Adrenal gland (tissue), 12 donors: Measurements from ENCODE around the gene DUSP16. TPM values are rescaled to one million over a fixed set of nuclear protein-coding genes. Genes with fewer than 3 reads are reported as not detected.
A peak's percentile ranks its signal among the peaks of the same experiment; 100 is the strongest.

Experiments
- DNase-seq, 7 donors: peaks; one replicate each; pipeline ENCODE4 v3.0.0-alpha.2; 2019 to 2020
- H3K27ac ChIP-seq, 5 donors: fragments of 200-600 bp; sonication (generic) in 4 of 5; 1 replicate in 3 of 5; 2 replicates in 2 of 5; pipeline versions ENCODE4 v1.5.1 to v1.8.0; 2016 to 2020; ENCODE audit warnings: mild to moderate bottlenecking in 1 of 5
- H3K27me3 ChIP-seq: fragments of 200-600 bp; 2 replicates; pipeline ENCODE4 v1.8.0; 2021
- H3K36me3 ChIP-seq, 2 donors: fragments of 200-600 bp; replicated peaks in 1 of 2; 1 replicate in 1 of 2; 2 replicates in 1 of 2; pipeline versions ENCODE4 v1.5.1 to v1.8.0; 2018 to 2022
- H3K4me1 ChIP-seq, 2 donors: fragments of 200-600 bp; replicated peaks in 1 of 2; 1 replicate in 1 of 2; 2 replicates in 1 of 2; pipeline versions ENCODE4 v1.5.1 to v1.8.0; 2018 to 2021
- H3K4me3 ChIP-seq, 4 donors: fragments of 200-600 bp; sonication (generic) in 3 of 4; one replicate each; pipeline ENCODE4 v1.5.1; 2016 to 2018
- H3K9me3 ChIP-seq, 3 donors: fragments of 200-600 bp; sonication (generic) in 1 of 3; replicated peaks in 1 of 3; 1 replicate in 2 of 3; 2 replicates in 1 of 3; pipeline versions ENCODE4 v1.5.1 to v1.8.0; 2016 to 2021
- CTCF ChIP-seq, 6 experiments: fragments of 450-650 bp in 4 of 6; fragments of 200-600 bp in 2 of 6; sonication (generic) in 1 of 6; IDR thresholded peaks; 1 replicate in 5 of 6; 2 replicates in 1 of 6; pipeline versions ENCODE4 v1.5.1 to v1.8.0; 2016 to 2021; ENCODE audit warnings: antibody characterized with exemption in 6 of 6, mild to moderate bottlenecking in 2 of 6, moderate library complexity in 1 of 6
- POLR2A ChIP-seq, 2 donors: fragments of 450-650 bp; IDR thresholded peaks; one replicate each; pipeline ENCODE4 v1.6.1; 2017; ENCODE audit warnings: antibody characterized with exemption in 2 of 2, mild to moderate bottlenecking in 2 of 2, moderate library complexity in 1 of 2
- WGBS, 4 donors: extraction: QIAGEN DNeasy Blood & Tissue Kit in 2 of 4; methylation state at CpG; one replicate each; pipeline versions ENCODE4 v1.1.5 to v1.1.7; 2013 to 2017; 5-methylcytosine and 5-hydroxymethylcytosine counted together
- intact Hi-C, 2 donors: fragments of 100-400 bp; cut with DNase I; formaldehyde crosslinking; loops; one replicate each; pipeline versions ENCODE4 v1.14.1 to v1.15.0; 2022 to 2023
- polyA plus RNA-seq, 3 donors: library from polyadenylated mRNA; stranded (reverse); fragments of 200-250 nt in 2 of 3; fragments of 350-450 nt in 1 of 3; fragmentation: Illumina TruSeq in 1 of 3; extraction: RNeasy Lipid Tissue Mini Kit (QIAGEN cat#74804) in 1 of 3; gene quantifications; one replicate each; pipeline ENCODE4 v1.2.3, GENCODE V29; 2013 to 2014
- total RNA-seq, 9 donors: library from RNA; depleted of rRNA in 4 of 9; stranded (reverse); fragments of >200 nt in 4 of 9; fragments of 120-200 nt in 1 of 9; fragmentation: NEBNext Ultra II Directional in 1 of 9; extraction: Animal tissue kit (Norgen Biotek cat#: 25700) in 1 of 9; gene quantifications; one replicate each; pipeline versions ENCODE4 v1.1.0 to v1.2.4, GENCODE V29; 2013 to 2023
- donor health status: healthy with polysubstance abuse.
- donor health status: Bipolar disorder and iron deficiency.
- donor health status: DM: yes; HTN: yes; CAD: no.
- donor health status: DM: no; HTN: no; CAD: no.
- donor health status: DM: no; HTN: no; CAD: no.
- donor health status: DM: yes; HTN: yes; CAD: no.

DUSP16 gene
- total and polyA plus RNA-seq, 12 donors = 24.5 to 374 (median 109) TPM

GRCh38 chr12:12518919-12519318 lies 43.7 kb downstream of the DUSP16 start:
- intact Hi-C loops = no loop called here
- no peak for DNase-seq
- TF ChIP-seq POLR2A (IDR thresholded peaks at IDR 0.05) (no peak), CTCF (IDR thresholded peaks at IDR 0.05) (no peak)
- Histone ChIP-seq H3K4me1 (peaks cover 0 to 49% of the 10 kb centered on the region in 2 donors), H3K9me3 (no peaks in the 10 kb centered on the region), H3K4me3 (no peak overlapping the region), H3K27me3 (no peaks in the 10 kb centered on the region), H3K27ac (peak overlapping the region in 1 of 5 donors; percentile 39), H3K36me3 (peaks cover 0 to 30% of the 10 kb centered on the region in 2 donors)
- WGBS, 4 donors = 55 to 70% (median 69%) methylated on average over 4 of the region's 4 CpGs

DNA sequence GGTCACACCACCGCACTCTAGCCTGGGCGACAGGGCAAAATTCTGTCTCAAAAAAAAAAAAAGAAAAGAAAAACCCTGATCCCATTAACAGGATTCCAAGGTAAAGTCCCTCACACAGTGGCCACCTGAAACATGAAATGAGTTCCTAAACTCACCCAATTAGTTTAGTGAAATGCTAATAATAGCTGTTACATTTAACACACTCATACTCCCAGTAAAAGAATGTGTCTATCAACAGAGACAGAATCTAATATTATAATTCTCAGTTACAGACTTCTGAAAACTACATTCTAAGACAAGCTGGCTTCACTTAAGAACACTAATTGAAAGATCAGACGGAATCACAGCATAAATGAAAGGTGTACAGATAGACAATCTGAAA lies 44.2 kb downstream of the DUSP16 start:
- Histone ChIP-seq H3K4me1 (peaks cover 0 to 51% of the 10 kb centered on the region in 2 donors), H3K36me3 (peaks cover 0 to 30% of the 10 kb centered on the region in 2 donors), H3K27ac (peak overlapping the region in 1 of 5 donors; percentile 39), H3K4me3 (no peak overlapping the region), H3K27me3 (no peaks in the 10 kb centered on the region), H3K9me3 (no peaks in the 10 kb centered on the region)
- DNase-seq = no peak
- TF ChIP-seq POLR2A (IDR thresholded peaks at IDR 0.05) (no peak), CTCF (IDR thresholded peaks at IDR 0.05) (no peak)
- 61 to 75% (median 65%) methylated on average over 3 of the region's 3 CpGs for WGBS, 4 donors
- intact Hi-C loops = no loop called here

DNA sequence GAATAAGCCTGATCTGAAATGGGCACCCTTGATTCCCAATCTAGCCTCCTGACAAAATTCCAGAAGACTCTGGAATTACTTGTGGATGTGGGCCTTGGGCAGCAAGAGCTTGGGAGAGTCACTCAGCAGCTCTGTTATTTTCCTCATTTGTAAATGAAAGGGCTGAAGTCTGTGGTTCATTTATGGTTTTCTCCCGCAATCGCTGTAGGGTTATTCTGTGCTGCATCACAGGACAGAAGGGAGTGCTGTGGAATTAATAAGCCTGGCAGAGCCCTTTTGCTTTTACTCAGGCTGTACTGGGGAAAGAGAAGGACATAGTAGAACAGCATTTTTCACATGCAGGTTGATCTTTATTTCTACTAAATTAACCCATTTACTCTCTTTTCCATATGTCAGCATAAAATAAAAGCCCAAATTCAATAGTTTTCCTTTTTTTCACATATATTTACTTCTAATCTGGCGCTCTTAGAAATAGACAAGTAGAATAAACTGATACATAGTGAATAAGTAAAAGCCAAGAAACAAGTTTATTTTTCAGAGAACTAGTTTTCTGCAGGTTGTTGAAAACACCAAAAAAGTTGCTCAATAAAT lies 49.2 kb downstream of the DUSP16 start:
- Histone ChIP-seq H3K27ac (peak overlapping the region in 2 of 5 donors; percentile 27 to 67), H3K4me3 (no peak overlapping the region), H3K9me3 (no peaks in the 10 kb centered on the region), H3K36me3 (peaks cover 0 to 15% of the 10 kb centered on the region in 2 donors), H3K4me1 (peaks cover 0 to 54% of the 10 kb centered on the region in 2 donors), H3K27me3 (no peaks in the 10 kb centered on the region)
- intact Hi-C loops = no loop called here
- DNase-seq = no peak
- TF ChIP-seq CTCF (IDR thresholded peaks at IDR 0.05) (no peak), POLR2A (IDR thresholded peaks at IDR 0.05) (no peak)
- 84 to 93% (median 92%) methylated on average over 3 of the region's 3 CpGs for WGBS, 4 donors

DNA sequence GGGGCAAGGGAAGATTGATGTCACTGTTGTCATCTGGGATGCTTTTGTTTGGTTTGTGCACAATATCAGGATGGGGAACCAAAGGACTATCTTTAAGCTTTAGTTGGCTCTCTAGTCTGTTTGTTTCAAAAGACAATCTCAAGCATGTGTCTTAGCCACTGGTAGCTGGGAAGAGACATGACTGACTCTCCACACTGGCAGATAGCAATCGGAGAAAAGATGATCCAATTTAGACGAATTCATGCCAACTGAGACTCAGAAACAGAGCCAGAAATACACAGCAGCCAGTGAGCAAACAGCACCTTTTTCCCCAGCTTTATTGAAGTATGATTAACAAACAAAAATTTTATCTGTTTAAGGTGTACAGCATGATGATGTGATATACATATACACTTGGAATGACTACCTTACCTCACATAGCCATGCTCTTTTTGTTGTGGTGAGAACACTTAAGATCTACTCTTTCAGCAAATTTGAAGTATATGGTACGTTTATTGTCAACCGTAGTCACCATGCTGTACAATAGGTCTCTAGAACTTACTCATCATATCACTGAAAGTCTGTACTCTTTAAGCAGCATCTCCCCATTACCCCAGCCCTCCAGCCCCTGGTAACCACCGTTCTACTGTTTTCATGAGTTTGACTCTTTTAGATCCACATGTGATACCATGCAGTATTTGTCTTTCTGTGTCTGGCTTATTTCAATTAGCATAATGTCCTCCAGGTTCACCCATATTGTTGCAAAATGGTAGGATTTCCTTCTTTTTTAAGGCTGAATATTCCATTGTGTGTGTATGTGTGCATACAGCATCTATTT lies 50.6 kb downstream of the DUSP16 start:
- Histone ChIP-seq H3K27ac (peak overlapping the region in 3 of 5 donors; percentile 36 to 67 (median 62)), H3K27me3 (no peaks in the 10 kb centered on the region), H3K4me1 (peaks cover 5 to 65% of the 10 kb centered on the region in 2 donors), H3K4me3 (no peak overlapping the region), H3K36me3 (peaks cover 0 to under 1% of the 10 kb centered on the region in 2 donors), H3K9me3 (no peaks in the 10 kb centered on the region)
- no peak for DNase-seq
- no peak for TF ChIP-seq CTCF (IDR thresholded peaks at IDR 0.05)
- no peak for TF ChIP-seq POLR2A (IDR thresholded peaks at IDR 0.05)
- 70 to 76% (median 73%) methylated on average over 5 of the region's 5 CpGs for WGBS, 4 donors
- intact Hi-C loops = no loop called here
